Activated CD4-positive, alpha-beta T cell treated with anti-CD3 and anti-CD28 coated beads, Interleukin-2, amount 50 U/mL, for 48 hours (primary cell): ENCODE data around the gene FAM184A.
A peak's percentile ranks its signal among the peaks of the same experiment; 100 is the strongest.
"Not testable (repeated sequence)": the region's sequence is repeated elsewhere in the genome, so short reads cannot be mapped to it uniquely, and the experiment has no call there.

Experiments used
- DNase-seq, 2 experiments: peaks; one replicate each; pipeline ENCODE4 v3.0.0-alpha.2; 2020

FAM184A gene, protein sequence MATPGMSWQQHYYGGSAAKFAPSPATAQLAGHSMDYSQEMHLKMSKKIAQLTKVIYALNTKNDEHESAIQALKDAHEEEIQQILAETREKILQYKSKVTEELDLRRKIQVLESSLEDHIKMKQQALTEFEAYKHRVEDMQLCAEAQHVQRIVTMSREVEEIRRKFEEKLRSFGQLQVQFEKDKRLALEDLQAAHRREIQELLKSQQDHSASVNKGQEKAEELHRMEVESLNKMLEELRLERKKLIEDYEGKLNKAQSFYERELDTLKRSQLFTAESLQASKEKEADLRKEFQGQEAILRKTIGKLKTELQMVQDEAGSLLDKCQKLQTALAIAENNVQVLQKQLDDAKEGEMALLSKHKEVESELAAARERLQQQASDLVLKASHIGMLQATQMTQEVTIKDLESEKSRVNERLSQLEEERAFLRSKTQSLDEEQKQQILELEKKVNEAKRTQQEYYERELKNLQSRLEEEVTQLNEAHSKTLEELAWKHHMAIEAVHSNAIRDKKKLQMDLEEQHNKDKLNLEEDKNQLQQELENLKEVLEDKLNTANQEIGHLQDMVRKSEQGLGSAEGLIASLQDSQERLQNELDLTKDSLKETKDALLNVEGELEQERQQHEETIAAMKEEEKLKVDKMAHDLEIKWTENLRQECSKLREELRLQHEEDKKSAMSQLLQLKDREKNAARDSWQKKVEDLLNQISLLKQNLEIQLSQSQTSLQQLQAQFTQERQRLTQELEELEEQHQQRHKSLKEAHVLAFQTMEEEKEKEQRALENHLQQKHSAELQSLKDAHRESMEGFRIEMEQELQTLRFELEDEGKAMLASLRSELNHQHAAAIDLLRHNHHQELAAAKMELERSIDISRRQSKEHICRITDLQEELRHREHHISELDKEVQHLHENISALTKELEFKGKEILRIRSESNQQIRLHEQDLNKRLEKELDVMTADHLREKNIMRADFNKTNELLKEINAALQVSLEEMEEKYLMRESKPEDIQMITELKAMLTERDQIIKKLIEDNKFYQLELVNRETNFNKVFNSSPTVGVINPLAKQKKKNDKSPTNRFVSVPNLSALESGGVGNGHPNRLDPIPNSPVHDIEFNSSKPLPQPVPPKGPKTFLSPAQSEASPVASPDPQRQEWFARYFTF

DNA sequence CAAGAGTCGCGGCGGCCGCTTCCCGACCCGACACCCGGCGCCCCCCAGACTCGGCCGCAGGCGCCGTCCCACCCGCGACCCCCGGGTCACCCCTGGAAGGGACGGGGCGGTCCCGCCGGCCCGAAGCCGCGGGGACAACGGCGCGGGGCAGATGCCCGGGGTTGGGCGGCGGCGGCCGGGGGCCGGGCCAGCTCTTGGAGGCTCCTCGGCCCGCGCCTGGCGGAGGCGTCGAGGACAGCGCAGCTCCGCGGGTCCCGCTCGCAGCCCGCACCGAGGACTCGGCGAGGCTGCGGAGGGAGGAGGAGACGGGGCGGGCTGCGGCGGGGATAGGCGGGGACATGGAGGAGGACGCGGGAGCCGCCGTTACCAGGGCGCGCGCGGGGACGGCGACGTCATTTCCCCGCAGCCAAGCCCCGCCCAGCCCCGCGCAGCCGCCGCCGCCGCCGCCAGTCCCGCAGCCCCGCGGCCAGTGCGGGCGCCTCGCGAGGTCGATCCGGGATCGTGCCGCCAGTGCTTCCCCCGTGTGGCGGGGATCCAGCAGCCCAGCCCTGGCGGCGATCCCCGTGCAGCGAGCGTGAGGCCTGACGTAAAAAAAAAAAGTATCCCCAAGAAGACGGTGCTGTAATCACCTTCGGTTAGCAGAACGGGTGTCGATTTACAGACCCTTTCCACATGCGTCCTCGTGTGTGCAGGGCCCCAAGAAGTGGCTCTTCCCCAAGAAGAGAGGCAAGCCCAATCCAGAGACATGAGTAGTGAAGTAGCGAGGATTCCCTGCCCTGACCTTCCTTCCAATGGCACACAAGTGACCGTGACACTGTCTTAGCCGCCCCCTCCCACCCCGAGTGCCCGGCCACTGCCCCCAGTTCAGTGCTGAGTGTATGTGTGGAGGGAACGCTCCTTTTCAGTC is at the start of gene FAM184A:
Gene FAM184A, minus strand, starts transcription at position 289 of the 907 bp plus-strand sequence. CDS start 365 bp downstream, outside the sequence.
- DNase-seq: peak; percentile 63 to 72

- DNase-seq: no peak
These were observed 49.2 kb upstream of the FAM184A start for GRCh38 chr6:119127627-119128026.

GRCh38 chr6:119126826-119127225 is 48.4 kb upstream of the FAM184A start:
- DNase-seq: no peak

DNA sequence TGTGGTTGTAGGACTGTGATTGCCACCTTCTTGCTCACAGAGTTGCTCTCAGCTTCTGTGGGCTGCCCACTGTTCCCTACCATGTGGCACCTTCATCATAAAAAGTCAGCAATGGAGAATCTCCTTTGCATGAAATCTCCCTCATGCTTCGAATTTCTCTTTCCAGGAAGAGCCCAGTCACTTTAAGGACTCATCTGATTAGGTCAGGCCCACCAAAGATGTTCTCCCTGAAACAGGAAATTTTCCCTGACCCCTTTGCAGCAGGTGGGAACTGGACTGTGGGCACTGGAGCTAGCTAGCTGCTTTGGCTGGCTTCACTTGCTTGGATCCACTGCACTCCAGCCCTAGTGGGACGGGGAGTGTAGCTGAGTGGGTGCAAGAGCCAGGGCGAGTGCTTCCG is 47.7 kb upstream of the FAM184A start:
- DNase-seq: no peak

DNA sequence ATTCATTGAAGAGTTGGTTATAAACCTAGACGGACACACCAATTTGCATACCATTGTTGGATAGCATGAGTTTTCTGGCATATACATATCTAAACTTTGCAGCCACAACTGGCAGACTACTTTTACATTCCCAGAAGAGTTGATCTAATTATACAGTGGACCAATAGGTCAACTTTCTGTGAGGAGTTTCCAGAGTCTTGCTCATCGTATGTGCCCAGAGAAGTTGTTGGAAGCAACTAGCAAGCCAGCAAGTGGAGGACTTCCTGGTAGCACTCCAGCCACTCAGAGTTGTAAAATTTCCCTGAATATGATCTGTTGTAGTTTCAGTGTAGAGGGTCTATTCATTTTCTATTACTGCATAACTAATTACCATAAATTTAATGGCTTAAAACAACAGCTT is 47.1 kb upstream of the FAM184A start:
- no peak for DNase-seq

GRCh38 chr6:119124079-119124824 is 45.8 kb upstream of the FAM184A start:
- no peak for DNase-seq

DNA sequence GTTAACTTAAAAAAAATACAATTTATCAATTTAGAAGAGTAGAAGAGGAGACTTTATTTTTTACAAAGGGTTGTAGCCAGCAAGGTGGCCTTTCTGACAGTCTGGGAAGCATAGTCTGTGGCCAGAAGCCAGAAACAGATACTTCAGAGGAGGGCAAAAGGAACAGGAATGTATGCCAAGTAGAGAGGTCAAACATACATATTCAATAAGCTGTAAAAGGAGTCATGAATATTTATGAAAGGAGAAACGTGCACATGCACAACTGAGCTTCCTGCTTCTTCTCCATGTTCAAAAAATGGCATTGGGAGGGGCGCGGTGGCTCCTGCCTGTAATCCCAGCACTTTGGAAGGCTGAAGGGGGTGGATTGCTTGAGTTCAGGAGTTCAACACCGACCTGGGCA is 43.9 kb upstream of the FAM184A start:
- no peak for DNase-seq

- DNase-seq: no peak
These were observed 42.9 kb upstream of the FAM184A start for GRCh38 chr6:119121367-119121766.

GRCh38 chr6:119119989-119120388 is 41.5 kb upstream of the FAM184A start:
- DNase-seq: no peak

DNA sequence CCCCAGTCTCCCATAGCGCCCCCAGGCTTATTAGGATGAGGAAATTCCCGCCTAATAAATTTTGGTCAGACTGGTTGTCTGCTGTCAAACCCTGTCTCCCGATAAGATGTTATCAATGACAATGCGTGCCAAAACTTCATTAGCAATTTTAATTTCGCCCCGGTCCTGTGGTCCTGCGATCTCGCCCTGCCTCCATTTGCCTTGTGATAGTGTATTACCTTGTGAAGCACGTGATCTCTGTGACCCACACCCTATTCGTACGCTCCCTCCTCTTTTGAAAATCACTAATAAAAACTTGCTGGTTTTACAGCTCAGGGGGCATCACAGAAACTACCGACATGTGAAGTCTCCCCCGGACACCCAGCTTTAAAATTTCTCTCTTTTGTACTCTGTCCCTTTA is 40.6 kb upstream of the FAM184A start:
- not testable (repeated sequence) for DNase-seq

GRCh38 chr6:119116712-119117281 is 38.3 kb upstream of the FAM184A start:
- DNase-seq: peak; percentile 8 to 20

- DNase-seq: no peak
These were observed 35.5 kb upstream of the FAM184A start for GRCh38 chr6:119113961-119114360.

- DNase-seq: no peak
These were observed 34.5 kb upstream of the FAM184A start for GRCh38 chr6:119112812-119113530.

DNA sequence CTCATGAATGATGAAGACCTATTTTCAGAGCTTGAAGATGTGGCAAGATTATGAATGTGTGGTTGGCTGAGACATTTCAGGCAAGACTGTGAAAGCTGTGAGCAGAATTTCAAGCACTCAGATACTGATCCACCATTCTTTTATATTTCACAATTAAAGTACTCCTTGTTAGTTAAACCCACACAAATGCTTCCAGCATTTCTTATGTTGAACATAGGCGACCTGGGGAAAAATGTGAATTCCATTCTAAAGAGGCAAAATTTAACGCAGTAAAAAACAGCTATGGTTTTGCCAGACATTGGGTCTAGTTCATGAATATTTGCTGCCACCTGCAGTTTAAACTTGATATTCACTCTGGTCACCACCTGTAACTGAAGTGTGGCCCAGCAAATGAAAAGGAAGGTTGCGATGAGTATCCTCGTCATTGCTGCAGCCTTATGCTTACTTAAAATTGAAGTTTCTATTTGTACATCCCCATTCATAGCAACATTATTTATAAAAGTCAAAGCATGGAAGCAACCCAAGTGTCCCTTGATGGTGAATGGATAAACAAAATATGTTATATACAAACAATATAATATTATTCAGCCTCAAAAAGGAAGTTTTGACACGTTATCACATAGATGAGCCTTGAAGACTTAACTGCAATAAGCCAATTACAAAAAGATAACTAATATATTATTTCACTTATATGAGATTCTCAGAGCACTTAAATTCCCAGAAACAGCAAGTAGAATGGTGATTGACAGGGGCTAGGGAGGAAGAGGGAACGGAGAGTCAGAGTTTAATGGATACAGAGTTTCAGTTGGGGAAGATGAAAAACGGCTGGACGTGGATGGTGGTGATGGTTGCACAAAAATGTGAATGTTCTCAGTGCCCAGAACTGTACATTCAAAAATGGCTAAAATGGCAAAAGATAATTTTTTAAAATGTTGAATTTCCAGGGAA is 32.4 kb upstream of the FAM184A start:
- DNase-seq: peak; percentile 7 to 41

- no peak for DNase-seq
These were observed 31.3 kb upstream of the FAM184A start for GRCh38 chr6:119109654-119110325.

- no peak for DNase-seq
These were observed 29.6 kb upstream of the FAM184A start for GRCh38 chr6:119108076-119108475.

DNA sequence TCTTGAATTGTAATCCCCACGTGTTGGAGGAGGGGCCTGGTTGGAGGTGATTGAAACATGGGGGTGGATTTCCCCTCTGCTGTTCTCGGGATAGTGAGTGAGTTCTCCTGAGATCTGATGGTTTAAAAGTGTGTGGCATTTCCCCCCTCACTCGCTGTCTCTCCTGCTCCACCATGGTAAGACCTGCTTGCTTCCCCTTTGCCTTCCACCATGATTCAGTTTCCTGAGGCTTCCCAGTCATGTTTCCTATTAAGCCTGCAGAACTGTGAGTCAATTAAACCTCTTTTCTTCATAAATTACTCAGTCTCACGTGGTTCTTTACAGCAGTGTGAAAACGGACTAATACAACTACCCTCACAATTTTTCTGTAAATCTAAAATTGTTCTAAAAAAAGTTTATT is 26.8 kb upstream of the FAM184A start:
- peak; percentile 15 to 16 for DNase-seq

- no peak for DNase-seq
These were observed 24.4 kb upstream of the FAM184A start for GRCh38 chr6:119102901-119103300.

GRCh38 chr6:119100115-119100514 is 21.7 kb upstream of the FAM184A start:
- no peak for DNase-seq
